NT2/D1 (cell line): Measurements from ENCODE around the gene HOXA3.

ENCODE experiments used
- YY1 ChIP-seq: IDR thresholded peaks from 2 replicates; pipeline ENCODE4 v1.6.1; 2011; ENCODE audit not compliant: insufficient read length, insufficient read depth
- ZNF274 ChIP-seq: IDR thresholded peaks from 2 replicates; pipeline ENCODE4 v1.6.1; 2011; ENCODE audit warnings: mild to moderate bottlenecking, low read depth, low read length

DNA sequence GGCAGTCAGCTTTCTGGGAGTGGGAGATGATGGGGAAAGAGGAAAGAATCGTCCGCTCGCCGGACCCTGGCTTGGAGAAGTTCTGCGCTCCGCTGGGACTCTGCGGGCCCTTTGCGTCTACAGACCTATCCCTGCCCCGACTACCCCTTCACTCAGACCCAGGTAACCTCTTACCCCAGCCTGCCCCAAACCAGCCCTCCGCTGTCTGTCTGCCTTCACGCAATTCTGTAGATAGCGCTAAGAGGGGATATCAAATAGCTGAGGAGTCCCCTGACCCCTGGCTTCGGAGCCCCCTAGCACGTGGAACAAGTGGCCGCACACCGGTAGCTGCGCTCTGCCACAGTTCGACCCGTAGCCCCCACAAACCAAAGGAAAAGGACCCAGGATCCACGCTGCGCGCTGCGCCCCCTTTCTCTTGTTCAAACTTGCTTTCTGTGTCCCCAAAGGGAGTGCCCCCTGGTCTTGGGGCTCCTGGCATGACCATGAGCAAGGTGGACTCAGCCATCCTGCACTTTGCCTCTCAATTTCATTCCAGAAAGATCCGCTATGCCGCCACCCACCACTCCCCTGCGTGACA is 28.8 kb downstream of the HOXA3 start:
- TF ChIP-seq ZNF274 (no peak), YY1 (no peak)
